ENCODE measurements around the gene AGPAT2. TPM values are rescaled to one million over a fixed set of nuclear protein-coding genes. Genes with fewer than 3 reads are reported as not detected.

AGPAT2 gene
- total RNA-seq, 2 donors from 2014 or later: 94.2 to 275 TPM

DNA sequence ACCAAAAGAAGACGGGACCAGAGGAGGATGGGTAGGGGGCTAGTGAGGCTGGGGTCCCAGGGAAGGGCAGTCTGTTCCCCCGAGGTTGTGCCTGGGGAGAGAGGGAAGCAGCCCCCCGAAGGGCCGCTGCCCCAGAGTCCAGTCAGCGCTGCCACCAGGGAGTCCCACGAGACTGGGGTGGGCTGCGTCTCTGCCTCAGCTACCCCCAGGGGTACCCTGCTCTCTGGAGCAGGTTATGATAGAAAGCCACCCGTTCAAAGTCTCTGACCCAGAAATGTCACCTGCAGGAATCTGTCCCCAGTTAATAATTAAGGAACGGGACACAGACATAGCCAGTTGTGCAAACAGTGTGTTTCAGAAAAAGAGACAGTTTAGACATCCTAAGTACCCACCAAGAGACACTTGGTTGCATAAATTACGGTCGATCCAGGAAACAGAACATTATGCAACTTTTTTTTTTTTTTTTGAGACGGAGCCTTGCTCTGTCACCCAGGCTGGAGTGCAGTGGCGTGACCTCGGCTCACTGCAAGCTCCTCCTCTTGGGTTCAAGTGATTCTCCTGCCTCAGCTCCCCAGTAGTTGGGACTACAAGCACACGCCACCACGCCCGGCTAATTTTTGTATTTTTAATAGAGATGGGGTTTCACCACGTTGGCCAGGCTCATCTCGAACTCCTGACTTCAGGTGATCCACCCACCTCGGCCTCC, 10.7 kb upstream of the AGPAT2 start:
- DNase-seq (peak; percentile 48 to 70 (median 68)), ATAC-seq (peak; percentile 6)
- Histone ChIP-seq H3K4me3 (no peak overlapping the region), H3K4me1 (peaks cover 61% of the 10 kb centered on the region), H3K27ac (peak overlapping the region; percentile 67 to 87 (median 79)), H3K27me3 (no peaks in the 10 kb centered on the region), H3K9me3 (no peaks in the 10 kb centered on the region), H3K36me3 (replicated peaks in 1 of 2; ENCODE audit: insufficient read depth in 1 of 2, low read depth in 2 of 2) (no peaks in the 10 kb centered on the region)
- intact Hi-C loops (cut with DNase I): no loop called here
- WGBS, 2 donors: 18 to 20% methylated on average over 18 to 20 of the region's 20 CpGs
- no peak for TF ChIP-seq POLR2A (IDR thresholded peaks at IDR 0.05)
- TF ChIP-seq, protein P1, sequence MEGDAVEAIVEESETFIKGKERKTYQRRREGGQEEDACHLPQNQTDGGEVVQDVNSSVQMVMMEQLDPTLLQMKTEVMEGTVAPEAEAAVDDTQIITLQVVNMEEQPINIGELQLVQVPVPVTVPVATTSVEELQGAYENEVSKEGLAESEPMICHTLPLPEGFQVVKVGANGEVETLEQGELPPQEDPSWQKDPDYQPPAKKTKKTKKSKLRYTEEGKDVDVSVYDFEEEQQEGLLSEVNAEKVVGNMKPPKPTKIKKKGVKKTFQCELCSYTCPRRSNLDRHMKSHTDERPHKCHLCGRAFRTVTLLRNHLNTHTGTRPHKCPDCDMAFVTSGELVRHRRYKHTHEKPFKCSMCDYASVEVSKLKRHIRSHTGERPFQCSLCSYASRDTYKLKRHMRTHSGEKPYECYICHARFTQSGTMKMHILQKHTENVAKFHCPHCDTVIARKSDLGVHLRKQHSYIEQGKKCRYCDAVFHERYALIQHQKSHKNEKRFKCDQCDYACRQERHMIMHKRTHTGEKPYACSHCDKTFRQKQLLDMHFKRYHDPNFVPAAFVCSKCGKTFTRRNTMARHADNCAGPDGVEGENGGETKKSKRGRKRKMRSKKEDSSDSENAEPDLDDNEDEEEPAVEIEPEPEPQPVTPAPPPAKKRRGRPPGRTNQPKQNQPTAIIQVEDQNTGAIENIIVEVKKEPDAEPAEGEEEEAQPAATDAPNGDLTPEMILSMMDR (IDR thresholded peaks at IDR 0.05): peak in 1 of 7 experiments; percentile 10

DNA sequence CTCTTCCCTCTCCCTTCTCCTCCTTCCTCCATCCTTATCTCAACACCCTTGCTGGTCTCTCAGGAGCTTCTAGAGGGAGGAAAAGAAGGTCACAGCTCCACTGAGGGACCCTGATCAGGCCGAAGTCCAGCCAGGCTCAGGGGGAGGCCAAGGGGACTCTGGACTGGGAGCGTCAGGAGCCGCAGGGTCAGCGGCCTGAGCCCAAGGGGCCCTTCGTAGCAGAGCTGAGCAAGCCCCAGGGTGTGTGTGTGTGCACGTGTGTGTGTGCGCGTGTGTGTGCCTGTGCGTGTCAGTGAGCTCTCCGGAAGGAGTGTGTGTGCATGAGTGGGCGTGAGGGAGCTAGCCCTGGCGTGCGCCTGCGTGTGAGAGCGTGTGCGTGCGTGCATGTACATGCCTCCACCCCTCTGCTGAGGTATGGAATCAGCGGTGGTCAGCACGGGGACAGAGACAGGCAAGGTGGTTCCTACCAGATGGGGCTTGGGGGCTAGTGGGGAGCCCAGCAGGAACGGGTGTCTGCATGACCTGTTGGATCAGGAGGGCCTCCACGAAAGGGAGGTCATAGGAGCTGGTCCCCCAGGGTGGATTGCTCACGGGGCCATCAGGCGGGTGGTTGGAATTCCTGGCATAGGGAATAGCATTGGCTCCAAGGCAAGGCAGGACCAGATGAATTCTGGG, 10.0 kb upstream of the AGPAT2 start:
- WGBS, 2 donors: 32 to 51% methylated on average over 16 to 23 of the region's 23 CpGs
- DNase-seq: peak in 3 of 4 donors; percentile 34 to 43 (median 37)

DNA sequence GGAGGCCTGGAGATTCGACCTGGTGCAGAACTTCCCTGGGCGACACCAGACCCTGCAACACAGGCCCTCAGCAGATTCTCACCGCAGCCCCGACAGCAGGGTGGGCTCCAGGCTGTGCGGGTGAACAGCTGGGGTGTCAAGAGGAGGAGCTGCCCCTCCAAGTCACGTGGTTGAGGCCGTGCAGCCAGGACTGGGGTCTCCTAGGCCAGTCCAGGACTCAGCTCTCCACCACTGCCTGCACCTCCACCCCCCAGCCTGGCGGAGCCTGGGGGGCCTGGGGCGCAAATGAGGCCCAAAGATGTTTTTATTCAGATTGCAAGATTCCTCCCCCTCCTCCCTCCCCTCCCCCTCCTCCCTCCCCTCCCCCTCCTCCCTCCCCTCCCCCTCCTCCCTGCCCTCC, 9.2 kb upstream of the AGPAT2 start:
- ATAC-seq (no peak), DNase-seq (peak in 2 of 4 donors; percentile 12 to 24)
- Histone ChIP-seq H3K9me3 (no peaks in the 10 kb centered on the region), H3K4me3 (no peak overlapping the region), H3K36me3 (replicated peaks in 1 of 2; ENCODE audit: insufficient read depth in 1 of 2, low read depth in 2 of 2) (no peaks in the 10 kb centered on the region), H3K4me1 (peaks cover 74% of the 10 kb centered on the region), H3K27ac (peak overlapping the region; percentile 92 to 97 (median 94)), H3K27me3 (no peaks in the 10 kb centered on the region)
- intact Hi-C loops (cut with DNase I): no loop called here
- TF ChIP-seq POLR2A (IDR thresholded peaks at IDR 0.05): no peak
- TF ChIP-seq, protein P1 (IDR thresholded peaks at IDR 0.05): no peak
- WGBS, 2 donors: 74 to 82% methylated on average over 4 to 9 of the region's 9 CpGs

More for the DNA sequence above, 10.0 kb upstream of the AGPAT2 start:
- Histone ChIP-seq H3K4me3 (no peak overlapping the region), H3K27ac (peak overlapping the region; percentile 67 to 87 (median 79)), H3K27me3 (no peaks in the 10 kb centered on the region), H3K9me3 (no peaks in the 10 kb centered on the region), H3K36me3 (replicated peaks in 1 of 2; ENCODE audit: insufficient read depth in 1 of 2, low read depth in 2 of 2) (no peaks in the 10 kb centered on the region), H3K4me1 (peaks cover 67% of the 10 kb centered on the region)
- TF ChIP-seq POLR2A (IDR thresholded peaks at IDR 0.05): no peak
- TF ChIP-seq, protein P1 (IDR thresholded peaks at IDR 0.05): no peak
- no peak for ATAC-seq
- intact Hi-C loops (cut with DNase I): no loop called here

DNA sequence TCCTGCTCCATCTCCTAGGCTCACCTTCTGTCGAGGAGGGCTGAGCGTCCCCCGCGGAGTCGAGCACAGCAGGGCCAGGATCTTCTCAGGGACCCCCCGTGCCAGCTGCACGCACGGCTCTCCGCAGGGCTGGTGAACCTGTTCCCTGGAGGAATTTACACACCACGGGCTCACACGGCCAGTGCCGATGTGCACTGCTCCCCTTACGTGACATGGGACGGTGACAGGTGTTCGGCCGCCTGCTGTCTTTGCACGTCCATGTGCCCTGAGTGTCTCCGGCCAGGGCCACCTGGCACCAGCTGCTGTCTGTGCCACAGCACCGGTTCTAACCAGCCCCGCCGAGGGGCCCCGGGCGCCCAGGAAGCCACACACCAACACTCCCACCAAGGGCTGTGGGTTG, 8.7 kb upstream of the AGPAT2 start:
- TF ChIP-seq POLR2A (IDR thresholded peaks at IDR 0.05): no peak
- TF ChIP-seq, protein P1 (IDR thresholded peaks at IDR 0.05): no peak
- no peaks in the 10 kb centered on the region for H3K9me3 ChIP-seq
- ATAC-seq (peak; percentile 11), DNase-seq (peak; percentile 71 to 84 (median 78))
- H3K4me3 ChIP-seq: no peak overlapping the region
- H3K27me3 ChIP-seq: no peaks in the 10 kb centered on the region
- intact Hi-C loops (cut with DNase I): no loop called here
- 25 to 35% methylated on average over 8 to 20 of the region's 23 CpGs for WGBS, 2 donors
- H3K4me1 ChIP-seq: peaks cover 80% of the 10 kb centered on the region
- H3K27ac ChIP-seq: peak overlapping the region; percentile 92 to 97 (median 94)
- no peaks in the 10 kb centered on the region for H3K36me3 ChIP-seq (replicated peaks in 1 of 2; ENCODE audit: insufficient read depth in 1 of 2, low read depth in 2 of 2)

Measured in body of pancreas (tissue), 4 donors.